Gastrocnemius medialis (tissue), 4 donors: ENCODE data around the gene PSMD13. TPM values are rescaled to one million over a fixed set of nuclear protein-coding genes. Genes with fewer than 3 reads are reported as not detected.

Experiments used
- ATAC-seq, 2 donors: fragments of 150-250 bp; one replicate each; pipeline ENCODE4 v1.9.1; 2016
- DNase-seq, 2 donors: peaks; one replicate each; pipeline ENCODE4 v3.0.0-alpha.2; 2019
- H3K27ac ChIP-seq, 4 donors: fragments of 200-600 bp; sonication (generic); 1 replicate in 1 of 4; 2 replicates in 3 of 4; pipeline ENCODE4 v1.5.1; 2016 to 2018; ENCODE audit warnings: mild to moderate bottlenecking in 2 of 4, moderate library complexity in 1 of 4
- H3K27me3 ChIP-seq, 3 donors: fragments of 200-600 bp; sonication (generic) in 2 of 3; 1 replicate in 1 of 3; 2 replicates in 2 of 3; pipeline versions ENCODE4 v1.5.1 to v1.6.0; 2016 to 2019; ENCODE audit warnings: mild to moderate bottlenecking in 1 of 3, moderate library complexity in 1 of 3
- H3K36me3 ChIP-seq, 2 donors: fragments of 200-600 bp; sonication (generic) in 1 of 2; one replicate each; pipeline ENCODE4 v1.5.1; 2017 to 2018
- H3K4me1 ChIP-seq, 2 donors: fragments of 200-600 bp; sonication (generic) in 1 of 2; one replicate each; pipeline ENCODE4 v1.5.1; 2016 to 2017; ENCODE audit warnings: mild to moderate bottlenecking in 2 of 2
- H3K4me3 ChIP-seq, 4 donors: fragments of 200-600 bp; sonication (generic) in 3 of 4; 1 replicate in 1 of 4; 2 replicates in 3 of 4; pipeline ENCODE4 v1.5.1; 2016 to 2019; ENCODE audit warnings: mild to moderate bottlenecking in 2 of 4
- H3K9me3 ChIP-seq, 3 donors: fragments of 200-600 bp; sonication (generic) in 2 of 3; 1 replicate in 1 of 3; 2 replicates in 2 of 3; pipeline ENCODE4 v1.5.1; 2016 to 2019
- POLR2A ChIP-seq, 2 donors: fragments of 450-650 bp; IDR thresholded peaks; one replicate each; pipeline ENCODE4 v1.6.1; 2017; ENCODE audit warnings: antibody characterized with exemption in 2 of 2, mild to moderate bottlenecking in 2 of 2, moderate library complexity in 2 of 2
- in situ Hi-C, 4 donors: fragments of 200-750 bp; cut with MboI; loops; one replicate each; pipeline versions ENCODE4 v1.15.0 to v1.8.0; 2017; ENCODE audit warnings: low sequenced_read_pairs in 4 of 4
- intact Hi-C: fragments of 100-400 bp; cut with DNase I; formaldehyde crosslinking; loops from one replicate; pipeline ENCODE4 v1.15.1; 2023; ENCODE audit warnings: low total_unique reads
- total RNA-seq, 4 donors: library from RNA; depleted of rRNA; stranded (reverse); fragments of >200 nt; gene quantifications; one replicate each; pipeline versions ENCODE4 v1.1.0 to v1.2.3, GENCODE V29; 2016
- TF ChIP-seq, protein P1 (sequence below), 5 experiments: fragments of 450-650 bp in 3 of 5; fragments of 200-600 bp in 2 of 5; sonication (generic) in 2 of 5; IDR thresholded peaks in 4 of 5; conservative IDR thresholded peaks in 1 of 5; 1 replicate in 4 of 5; 2 replicates in 1 of 5; pipeline ENCODE4 v1.5.1; 2016 to 2019; ENCODE audit warnings: antibody characterized with exemption in 5 of 5, mild to moderate bottlenecking in 3 of 5, moderate library complexity in 3 of 5

Gene PSMD13
- total RNA-seq, 4 donors from 2014 or later = 128 to 189 (median 163) TPM

GRCh38 chr11:292211-293121 lies 55.7 kb downstream of the PSMD13 start:
- intact Hi-C loops = no loop called here
- in situ Hi-C loops = no loop called here
- ATAC-seq = no peak

DNA sequence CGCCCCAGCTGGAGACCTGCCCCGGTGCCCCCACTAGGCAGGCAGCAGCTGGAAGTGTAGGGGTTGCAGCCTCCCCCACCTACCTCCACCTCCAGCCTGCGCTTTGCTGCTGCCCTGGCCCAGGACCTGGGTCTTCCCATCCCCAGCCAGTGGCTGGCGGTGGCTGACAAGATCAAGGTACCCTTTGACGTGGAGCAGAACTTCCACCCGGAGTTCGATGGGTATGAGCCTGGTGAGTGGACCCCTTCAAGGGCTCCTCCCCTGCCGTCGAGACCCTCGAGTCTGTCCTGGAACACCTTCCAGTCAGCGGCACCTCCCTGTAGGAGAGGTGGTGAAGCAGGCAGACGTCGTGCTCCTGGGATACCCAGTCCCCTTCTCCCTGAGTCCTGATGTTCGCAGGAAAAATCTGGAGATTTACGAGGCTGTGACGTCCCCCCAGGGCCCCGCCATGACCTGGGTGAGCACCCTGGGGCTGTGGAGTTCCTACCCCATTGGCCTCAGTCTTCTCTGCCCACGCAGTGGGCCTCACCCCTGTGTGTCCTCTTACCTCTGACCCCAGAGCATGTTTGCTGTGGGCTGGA lies 56.6 kb downstream of the PSMD13 start:
- in situ Hi-C loops = no loop called here
- intact Hi-C loops = no loop called here
- ATAC-seq = no peak

More at GRCh38 chr11:292211-293121, 55.7 kb downstream of the PSMD13 start:
- Histone ChIP-seq H3K4me3 (no peak overlapping the region), H3K36me3 (no peaks in the 10 kb centered on the region), H3K9me3 (no peaks in the 10 kb centered on the region), H3K4me1 (no peaks in the 10 kb centered on the region), H3K27me3 (peaks cover 9 to 20% (median 12%) of the 10 kb centered on the region in 3 donors), H3K27ac (no peak overlapping the region)
- DNase-seq = no peak
- TF ChIP-seq, protein P1, sequence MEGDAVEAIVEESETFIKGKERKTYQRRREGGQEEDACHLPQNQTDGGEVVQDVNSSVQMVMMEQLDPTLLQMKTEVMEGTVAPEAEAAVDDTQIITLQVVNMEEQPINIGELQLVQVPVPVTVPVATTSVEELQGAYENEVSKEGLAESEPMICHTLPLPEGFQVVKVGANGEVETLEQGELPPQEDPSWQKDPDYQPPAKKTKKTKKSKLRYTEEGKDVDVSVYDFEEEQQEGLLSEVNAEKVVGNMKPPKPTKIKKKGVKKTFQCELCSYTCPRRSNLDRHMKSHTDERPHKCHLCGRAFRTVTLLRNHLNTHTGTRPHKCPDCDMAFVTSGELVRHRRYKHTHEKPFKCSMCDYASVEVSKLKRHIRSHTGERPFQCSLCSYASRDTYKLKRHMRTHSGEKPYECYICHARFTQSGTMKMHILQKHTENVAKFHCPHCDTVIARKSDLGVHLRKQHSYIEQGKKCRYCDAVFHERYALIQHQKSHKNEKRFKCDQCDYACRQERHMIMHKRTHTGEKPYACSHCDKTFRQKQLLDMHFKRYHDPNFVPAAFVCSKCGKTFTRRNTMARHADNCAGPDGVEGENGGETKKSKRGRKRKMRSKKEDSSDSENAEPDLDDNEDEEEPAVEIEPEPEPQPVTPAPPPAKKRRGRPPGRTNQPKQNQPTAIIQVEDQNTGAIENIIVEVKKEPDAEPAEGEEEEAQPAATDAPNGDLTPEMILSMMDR (IDR thresholded peaks at IDR 0.05 in 4 of 5, conservative IDR thresholded peaks at IDR 0.05 in 1 of 5) = no peak
- no peak for TF ChIP-seq POLR2A (IDR thresholded peaks at IDR 0.05)

GRCh38 chr11:293852-294661 lies 57.3 kb downstream of the PSMD13 start:
- peaks cover 0 to 17% (median 16%) of the 10 kb centered on the region in 3 donors for H3K27me3 ChIP-seq
- H3K4me1 ChIP-seq = no peaks in the 10 kb centered on the region
- H3K4me3 ChIP-seq = no peak overlapping the region
- TF ChIP-seq, protein P1 (IDR thresholded peaks at IDR 0.05 in 4 of 5, conservative IDR thresholded peaks at IDR 0.05 in 1 of 5) = no peak
- no peak for TF ChIP-seq POLR2A (IDR thresholded peaks at IDR 0.05)
- no peak for ATAC-seq
- no peaks in the 10 kb centered on the region for H3K36me3 ChIP-seq
- H3K27ac ChIP-seq = no peak overlapping the region
- intact Hi-C loops = no loop called here
- no peaks in the 10 kb centered on the region for H3K9me3 ChIP-seq
- in situ Hi-C loops = no loop called here
- DNase-seq = no peak

More for the DNA sequence above, 56.6 kb downstream of the PSMD13 start:
- no peak for TF ChIP-seq POLR2A (IDR thresholded peaks at IDR 0.05)
- TF ChIP-seq, protein P1 (IDR thresholded peaks at IDR 0.05 in 4 of 5, conservative IDR thresholded peaks at IDR 0.05 in 1 of 5) = no peak
- Histone ChIP-seq H3K27me3 (peaks cover under 1 to 13% (median 11%) of the 10 kb centered on the region in 3 donors), H3K4me1 (no peaks in the 10 kb centered on the region), H3K9me3 (no peaks in the 10 kb centered on the region), H3K27ac (no peak overlapping the region), H3K4me3 (no peak overlapping the region), H3K36me3 (no peaks in the 10 kb centered on the region)
- no peak for DNase-seq

DNA sequence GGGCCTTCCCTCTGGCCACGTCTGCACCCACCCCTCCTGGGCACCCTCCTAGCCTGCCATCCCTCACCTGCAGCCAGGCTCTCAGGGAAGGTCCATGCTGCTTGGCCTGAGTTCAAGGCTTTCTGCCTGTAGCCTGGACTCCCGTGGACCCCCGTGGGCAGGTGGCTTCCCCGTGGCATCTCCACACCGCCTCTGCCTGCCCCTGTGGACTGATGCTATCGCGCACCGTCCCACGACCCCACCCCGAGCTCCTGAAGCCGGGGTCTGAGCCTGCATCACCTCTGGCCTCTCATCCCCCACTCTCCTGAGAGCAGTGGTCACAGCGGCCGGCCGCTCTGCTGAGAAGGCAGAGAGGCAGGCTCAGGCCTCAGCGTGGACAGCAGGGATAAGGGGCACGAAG lies 58.0 kb downstream of the PSMD13 start:
- intact Hi-C loops (no loop called here), in situ Hi-C loops (no loop called here)
- no peaks in the 10 kb centered on the region for H3K4me1 ChIP-seq
- H3K9me3 ChIP-seq = no peaks in the 10 kb centered on the region
- peaks cover 0 to 17% (median 17%) of the 10 kb centered on the region in 3 donors for H3K27me3 ChIP-seq
- no peak for DNase-seq
- H3K27ac ChIP-seq = no peak overlapping the region
- TF ChIP-seq POLR2A (IDR thresholded peaks at IDR 0.05) = no peak
- TF ChIP-seq, protein P1 (IDR thresholded peaks at IDR 0.05 in 4 of 5, conservative IDR thresholded peaks at IDR 0.05 in 1 of 5) = no peak
- H3K36me3 ChIP-seq = no peaks in the 10 kb centered on the region
- H3K4me3 ChIP-seq = no peak overlapping the region
- ATAC-seq = no peak
